Coronary artery (tissue), 2 donors: ENCODE results near the gene PEX5L.

Experiments
- DNase-seq: peaks from one replicate; pipeline ENCODE4 v3.0.0-alpha.2; 2017; ENCODE audit warnings: low spot score
- H3K27ac ChIP-seq, 2 donors: fragments of 200-600 bp; sonication (generic); one replicate each; pipeline ENCODE4 v1.5.1; 2016 to 2019
- H3K4me3 ChIP-seq: fragments of 200-600 bp; sonication (generic); 2 replicates; pipeline ENCODE4 v1.5.1; 2016; ENCODE audit warnings: mild to moderate bottlenecking, moderate library complexity
- TF ChIP-seq, protein P1 (sequence below): fragments of 200-600 bp; sonication (generic); IDR thresholded peaks from one replicate; pipeline ENCODE4 v1.5.1; 2019; ENCODE audit warnings: antibody characterized with exemption

PEX5L gene

DNA sequence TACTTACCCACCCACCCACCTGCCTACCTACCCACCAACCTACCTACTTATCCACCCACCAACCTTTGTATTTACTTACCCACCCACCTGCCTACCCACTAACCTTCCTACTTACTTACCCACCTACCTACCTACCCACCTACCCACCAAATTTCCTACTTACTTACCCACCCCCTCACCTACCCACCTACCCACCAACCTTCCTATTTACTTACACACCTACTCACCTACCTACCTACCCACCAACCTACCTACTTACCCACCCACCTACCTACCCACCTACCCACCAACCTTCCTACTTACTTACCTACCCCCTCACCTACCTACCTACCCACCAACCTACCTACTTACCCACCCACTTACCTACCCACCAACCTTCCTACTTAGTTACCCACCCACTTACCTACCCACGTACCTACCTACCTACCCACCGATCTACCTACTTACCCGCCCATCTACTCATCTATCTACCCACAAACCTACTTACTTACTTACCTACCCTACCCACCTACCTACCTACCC lies 204.3 kb downstream of the PEX5L start:
- H3K27ac ChIP-seq = no peak overlapping the region
- H3K4me3 ChIP-seq = no peak overlapping the region
- TF ChIP-seq, protein P1, sequence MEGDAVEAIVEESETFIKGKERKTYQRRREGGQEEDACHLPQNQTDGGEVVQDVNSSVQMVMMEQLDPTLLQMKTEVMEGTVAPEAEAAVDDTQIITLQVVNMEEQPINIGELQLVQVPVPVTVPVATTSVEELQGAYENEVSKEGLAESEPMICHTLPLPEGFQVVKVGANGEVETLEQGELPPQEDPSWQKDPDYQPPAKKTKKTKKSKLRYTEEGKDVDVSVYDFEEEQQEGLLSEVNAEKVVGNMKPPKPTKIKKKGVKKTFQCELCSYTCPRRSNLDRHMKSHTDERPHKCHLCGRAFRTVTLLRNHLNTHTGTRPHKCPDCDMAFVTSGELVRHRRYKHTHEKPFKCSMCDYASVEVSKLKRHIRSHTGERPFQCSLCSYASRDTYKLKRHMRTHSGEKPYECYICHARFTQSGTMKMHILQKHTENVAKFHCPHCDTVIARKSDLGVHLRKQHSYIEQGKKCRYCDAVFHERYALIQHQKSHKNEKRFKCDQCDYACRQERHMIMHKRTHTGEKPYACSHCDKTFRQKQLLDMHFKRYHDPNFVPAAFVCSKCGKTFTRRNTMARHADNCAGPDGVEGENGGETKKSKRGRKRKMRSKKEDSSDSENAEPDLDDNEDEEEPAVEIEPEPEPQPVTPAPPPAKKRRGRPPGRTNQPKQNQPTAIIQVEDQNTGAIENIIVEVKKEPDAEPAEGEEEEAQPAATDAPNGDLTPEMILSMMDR = no peak
- DNase-seq = no peak

DNA sequence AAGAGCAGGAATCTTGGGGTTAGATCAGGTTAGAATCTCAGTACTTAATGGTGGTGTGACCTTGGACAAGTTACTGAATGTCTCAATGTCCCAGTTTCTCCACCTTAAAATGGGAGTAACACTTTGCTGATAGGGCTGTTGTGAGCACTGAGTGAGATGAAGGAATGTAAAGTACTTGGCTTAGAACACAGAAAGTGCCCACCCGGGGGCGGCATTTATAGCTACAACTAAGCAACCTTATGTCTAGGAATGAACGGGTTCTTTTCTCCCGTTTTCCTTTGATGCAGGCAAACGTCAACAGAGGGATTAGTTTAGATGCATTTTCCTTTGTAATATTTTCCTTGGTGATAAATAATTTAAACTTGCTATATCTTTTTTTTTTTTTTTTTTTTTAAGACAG lies 207.3 kb downstream of the PEX5L start:
- no peak overlapping the region for H3K4me3 ChIP-seq
- TF ChIP-seq, protein P1 = no peak
- no peak overlapping the region for H3K27ac ChIP-seq
- DNase-seq = no peak

DNA sequence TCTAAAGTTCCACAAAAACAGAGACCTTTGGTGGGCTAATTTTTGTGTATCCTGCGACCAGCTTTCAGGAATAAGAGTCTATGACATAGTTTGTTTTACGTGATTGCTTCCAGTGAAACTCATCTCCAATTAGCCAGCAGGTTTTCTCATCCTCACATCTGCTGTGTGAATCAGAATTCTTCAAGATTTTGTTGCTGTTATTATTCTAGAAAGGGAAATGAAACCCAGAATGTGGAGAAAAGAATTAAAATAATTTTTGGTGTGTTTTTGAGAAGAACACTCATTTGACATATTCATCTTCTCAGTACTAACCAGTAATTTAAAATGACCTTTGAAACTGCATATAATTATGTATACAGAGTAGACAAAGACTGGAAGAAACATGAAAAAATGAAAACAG lies 208.0 kb downstream of the PEX5L start:
- H3K27ac ChIP-seq = no peak overlapping the region
- TF ChIP-seq, protein P1 = no peak
- H3K4me3 ChIP-seq = no peak overlapping the region
- DNase-seq = no peak

DNA sequence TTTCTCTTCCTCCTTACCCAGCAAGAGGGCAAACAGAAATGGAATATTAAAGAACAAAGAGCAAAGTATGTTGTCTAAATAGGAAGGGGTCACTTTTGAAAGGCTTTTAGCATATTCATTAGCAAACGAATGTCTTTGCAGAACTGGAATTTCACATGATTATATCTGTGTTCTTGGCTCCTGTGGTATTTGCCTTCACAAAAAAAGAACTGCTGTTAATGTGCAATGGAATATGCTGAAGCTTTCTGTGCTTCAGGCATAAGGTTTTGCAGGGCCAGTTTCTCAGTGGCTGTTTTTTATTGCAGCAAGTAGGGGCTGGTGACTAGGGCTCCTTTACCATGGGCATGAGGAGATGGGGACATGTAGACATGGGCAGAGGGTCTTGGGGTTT lies 210.5 kb downstream of the PEX5L start:
- no peak overlapping the region for H3K4me3 ChIP-seq
- no peak overlapping the region for H3K27ac ChIP-seq
- no peak for DNase-seq
- TF ChIP-seq, protein P1 = no peak

DNA sequence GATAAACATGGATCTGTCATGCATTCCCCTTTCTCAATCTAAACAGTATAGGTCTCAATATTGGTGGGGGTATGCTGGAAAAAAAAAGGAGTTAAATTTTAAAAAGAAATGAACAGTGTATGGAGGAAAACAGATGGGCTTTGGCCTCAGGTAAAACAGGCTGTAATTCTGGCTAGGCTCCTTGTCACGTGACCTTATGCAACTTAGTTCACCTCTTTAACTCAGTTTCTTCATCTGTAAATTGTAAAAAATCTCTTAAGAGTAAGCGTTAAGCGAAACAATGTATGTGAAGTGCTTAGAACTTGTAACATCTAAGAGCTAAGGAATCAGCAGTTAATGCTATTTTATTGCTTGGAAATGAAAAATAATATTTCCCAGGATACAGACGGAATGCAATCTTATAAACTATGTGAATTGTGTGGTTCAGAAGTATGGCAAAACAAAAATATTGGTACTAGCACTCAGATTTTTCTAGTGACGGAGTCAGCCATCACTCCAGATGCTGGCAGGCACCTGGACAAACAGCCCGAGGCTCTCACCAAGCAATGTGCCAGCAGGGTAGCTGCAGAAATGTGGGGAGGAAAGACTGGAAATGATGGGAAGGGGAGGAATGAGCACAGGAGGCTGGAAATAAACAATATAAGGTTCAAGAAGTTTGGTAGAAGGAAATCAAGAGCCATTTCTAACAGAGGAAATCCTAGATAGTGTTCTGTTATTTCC lies 211.1 kb downstream of the PEX5L start:
- no peak overlapping the region for H3K27ac ChIP-seq
- DNase-seq = no peak
- H3K4me3 ChIP-seq = no peak overlapping the region
- TF ChIP-seq, protein P1 = no peak

DNA sequence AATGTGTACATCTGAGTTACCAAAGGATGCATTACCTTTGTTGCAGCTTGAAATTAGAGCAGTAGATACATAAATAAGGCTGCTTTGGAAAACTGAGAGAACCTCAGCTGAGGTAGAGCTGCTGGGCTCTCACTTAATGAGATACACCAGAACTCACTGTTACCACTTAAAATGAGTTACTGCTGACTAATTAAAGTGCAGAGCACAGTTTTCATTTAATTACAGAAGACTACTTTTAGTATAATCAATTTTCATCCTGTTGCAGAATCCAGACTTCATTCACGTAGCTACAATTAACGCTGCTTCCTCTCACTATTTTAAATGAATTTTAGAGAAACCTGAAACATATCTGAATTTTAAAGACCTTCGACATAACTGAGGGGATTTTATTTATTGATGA lies 214.4 kb downstream of the PEX5L start:
- no peak for DNase-seq
- Histone ChIP-seq H3K27ac (no peak overlapping the region), H3K4me3 (no peak overlapping the region)
- TF ChIP-seq, protein P1 = no peak

DNA sequence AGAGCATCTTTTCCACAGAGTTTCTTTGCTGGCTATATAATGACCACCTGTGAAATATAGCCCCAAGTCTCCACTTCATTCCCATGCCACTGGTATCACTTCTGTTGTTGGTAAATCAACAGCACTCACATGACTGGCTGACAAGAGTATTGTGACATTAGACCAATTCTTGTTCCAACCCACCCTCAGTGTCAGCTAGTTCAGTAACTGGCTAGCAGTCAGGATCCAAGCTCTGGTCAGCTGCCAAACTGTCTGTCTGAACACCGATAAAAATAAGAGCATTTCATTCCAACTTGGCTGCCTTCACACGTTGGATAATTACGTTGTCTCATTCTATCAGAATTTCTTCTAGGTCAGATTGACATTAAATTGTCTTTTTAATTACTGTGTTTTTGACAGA lies 217.4 kb downstream of the PEX5L start:
- H3K27ac ChIP-seq = no peak overlapping the region
- no peak overlapping the region for H3K4me3 ChIP-seq
- TF ChIP-seq, protein P1 = no peak
- no peak for DNase-seq
